ENCODE data around the gene CNPY3.

DNA sequence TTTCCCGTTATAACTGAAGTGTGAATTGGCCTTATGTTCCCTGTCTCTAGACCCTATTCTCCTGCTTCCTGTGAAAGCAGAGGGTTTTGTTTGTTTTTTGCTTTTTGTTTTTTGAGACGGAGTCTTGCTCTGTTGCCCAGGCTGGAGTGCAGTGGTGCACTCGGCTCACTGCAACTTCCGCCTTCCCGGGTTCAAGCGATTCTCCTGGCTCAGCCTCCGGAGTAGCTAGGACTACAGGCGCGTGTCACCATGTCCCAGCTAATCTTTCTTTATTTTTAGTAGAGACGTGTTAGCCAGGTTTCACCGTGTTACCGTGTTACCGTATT, 30.6 kb downstream of the CNPY3 start:
- TF ChIP-seq EZH2phosphoT487 (IDR thresholded peaks at IDR 0.05; ENCODE audit: low read depth, severe bottlenecking, unreplicated experiment) = no peak
- TF ChIP-seq, protein P1, sequence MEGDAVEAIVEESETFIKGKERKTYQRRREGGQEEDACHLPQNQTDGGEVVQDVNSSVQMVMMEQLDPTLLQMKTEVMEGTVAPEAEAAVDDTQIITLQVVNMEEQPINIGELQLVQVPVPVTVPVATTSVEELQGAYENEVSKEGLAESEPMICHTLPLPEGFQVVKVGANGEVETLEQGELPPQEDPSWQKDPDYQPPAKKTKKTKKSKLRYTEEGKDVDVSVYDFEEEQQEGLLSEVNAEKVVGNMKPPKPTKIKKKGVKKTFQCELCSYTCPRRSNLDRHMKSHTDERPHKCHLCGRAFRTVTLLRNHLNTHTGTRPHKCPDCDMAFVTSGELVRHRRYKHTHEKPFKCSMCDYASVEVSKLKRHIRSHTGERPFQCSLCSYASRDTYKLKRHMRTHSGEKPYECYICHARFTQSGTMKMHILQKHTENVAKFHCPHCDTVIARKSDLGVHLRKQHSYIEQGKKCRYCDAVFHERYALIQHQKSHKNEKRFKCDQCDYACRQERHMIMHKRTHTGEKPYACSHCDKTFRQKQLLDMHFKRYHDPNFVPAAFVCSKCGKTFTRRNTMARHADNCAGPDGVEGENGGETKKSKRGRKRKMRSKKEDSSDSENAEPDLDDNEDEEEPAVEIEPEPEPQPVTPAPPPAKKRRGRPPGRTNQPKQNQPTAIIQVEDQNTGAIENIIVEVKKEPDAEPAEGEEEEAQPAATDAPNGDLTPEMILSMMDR (IDR thresholded peaks at IDR 0.05; ENCODE audit: poor library complexity) = no peak
- TF ChIP-seq EZH2 (IDR thresholded peaks at IDR 0.05; ENCODE audit: borderline replicate concordance) = no peak

Measured in hepatocyte (in vitro differentiated cells).